Endothelial cell of umbilical vein (primary cell): ENCODE data around the gene DHX15. TPM values are rescaled to one million over a fixed set of nuclear protein-coding genes. Genes with fewer than 3 reads are reported as not detected.

Experiments
- BruUV-seq: library from RNA; stranded (reverse); fragments of 400-500 nt; replicated peaks from 2 replicates; lab custom pipeline; 2021; lab: Mats Ljungman, UMichigan
- CTCF ChIA-PET: fragments of 300-600, 350-600 bp; sonication (Branson Sonifier 250); formaldehyde crosslinking; loops from one replicate; lab custom pipeline; 2021; ENCODE audit warnings: antibody characterized with exemption, inconsistent platforms; lab: Charles Lee
- POLR2A ChIA-PET: fragments of 300-600, 350-600 bp; sonication (Branson Sonifier 250); formaldehyde crosslinking; loops from one replicate; lab custom pipeline; 2021; ENCODE audit warnings: antibody characterized with exemption, inconsistent platforms; lab: Charles Lee
- DNase-seq: peaks from one replicate; pipeline ENCODE4 v3.0.0-alpha.2; 2011; ENCODE audit warnings: low read depth, low spot score
- FAIRE-seq: peaks from 2 replicates; lab custom pipeline; 2011; peaks lifted over from hg19 to GRCh38; lab: Jason Lieb, UNC
- H2AFZ ChIP-seq: 2 replicates; pipeline ENCODE4 v1.6.0; 2012; ENCODE audit warnings: low read depth, low read length, control low read depth, inconsistent platforms
- H3K27ac ChIP-seq: 2 replicates; pipeline ENCODE4 v1.5.1; 2011; ENCODE audit warnings: low read depth, mild to moderate bottlenecking, control low read depth, low read length, moderate library complexity; ENCODE audit not compliant: insufficient read depth
- H3K27me3 ChIP-seq, 2 experiments: 2 replicates each; pipeline versions ENCODE4 v1.6.0 to v1.6.1; 2011; ENCODE audit warnings: low read length in 2 of 2, mixed read lengths in 1 of 2; ENCODE audit not compliant: control insufficient read depth in 2 of 2, insufficient read depth in 2 of 2
- H3K36me3 ChIP-seq, 2 experiments: 2 replicates in 1 of 2; 3 replicates in 1 of 2; pipeline ENCODE4 v1.5.1; 2011; ENCODE audit warnings: low read length in 2 of 2, mild to moderate bottlenecking in 1 of 2, moderate library complexity in 1 of 2; ENCODE audit not compliant: control insufficient read depth in 2 of 2, insufficient read depth in 2 of 2; ENCODE audit errors: extremely low read depth in 1 of 2
- H3K4me1 ChIP-seq: 3 replicates; pipeline ENCODE4 v1.5.1; 2011; ENCODE audit warnings: mild to moderate bottlenecking, low read length; ENCODE audit not compliant: control insufficient read depth, insufficient read depth; ENCODE audit errors: extremely low read depth
- H3K4me2 ChIP-seq: 2 replicates; pipeline ENCODE4 v1.6.1; 2011; ENCODE audit warnings: low read length, control low read depth, mixed read lengths; ENCODE audit not compliant: insufficient read depth
- H3K4me3 ChIP-seq, 3 experiments: fragments of 200-600 bp in 1 of 3; sonication (generic), shearing (Covaris generic) in 1 of 3; replicated peaks in 1 of 3; 2 replicates each; pipeline ENCODE4 v1.5.1; 2011 to 2016; ENCODE audit warnings: control low read depth in 3 of 3, low read length in 3 of 3, mild to moderate bottlenecking in 2 of 3, inconsistent platforms in 1 of 3, low read depth in 1 of 3, moderate library complexity in 1 of 3; ENCODE audit not compliant: insufficient read depth in 1 of 3
- H3K79me2 ChIP-seq: 2 replicates; pipeline ENCODE4 v1.6.0; 2012; ENCODE audit warnings: low read length, inconsistent platforms; ENCODE audit not compliant: control insufficient read depth, insufficient read depth
- H3K9ac ChIP-seq: replicated peaks from 2 replicates; pipeline ENCODE3; 2011; ENCODE audit warnings: low read length, control low read depth; ENCODE audit not compliant: insufficient read depth; ENCODE audit errors: extremely low read depth
- H3K9me1 ChIP-seq: replicated peaks from 3 replicates; pipeline ENCODE4 v1.6.0; 2011; ENCODE audit warnings: mild to moderate bottlenecking, low read length; ENCODE audit not compliant: control insufficient read depth, insufficient read depth; ENCODE audit errors: extremely low read depth
- H3K9me3 ChIP-seq: replicated peaks from 2 replicates; pipeline ENCODE4 v1.5.1; 2012; ENCODE audit warnings: low read length, inconsistent platforms; ENCODE audit not compliant: control insufficient read depth, insufficient read depth
- H4K20me1 ChIP-seq: replicated peaks from 2 replicates; pipeline ENCODE3; 2011; ENCODE audit warnings: mild to moderate bottlenecking, low read length; ENCODE audit not compliant: control insufficient read depth, insufficient read depth; ENCODE audit errors: extremely low read depth
- EZH2 ChIP-seq: IDR thresholded peaks from 2 replicates; pipeline ENCODE4 v1.6.1; 2012; ENCODE audit warnings: borderline replicate concordance, low read depth, mild to moderate bottlenecking, moderate library complexity, low read length, inconsistent platforms; ENCODE audit not compliant: severe bottlenecking
- FOS ChIP-seq: IDR thresholded peaks from 2 replicates; pipeline ENCODE4 v1.6.1; 2011; ENCODE audit warnings: mild to moderate bottlenecking, low read length, moderate library complexity, borderline replicate concordance; ENCODE audit not compliant: insufficient read depth
- GATA2 ChIP-seq: IDR thresholded peaks from 2 replicates; pipeline ENCODE4 v1.7.0; 2011; ENCODE audit warnings: low read depth, mild to moderate bottlenecking, moderate library complexity, mixed read lengths, low read length; ENCODE audit not compliant: insufficient read length, insufficient read depth
- JUN ChIP-seq: IDR thresholded peaks from 2 replicates; pipeline ENCODE4 v1.6.1; 2011; ENCODE audit warnings: borderline replicate concordance, low read depth; ENCODE audit not compliant: insufficient read length, insufficient read depth
- MYC ChIP-seq: IDR thresholded peaks from one replicate; pipeline ENCODE4 v1.6.1; 2011; ENCODE audit warnings: mild to moderate bottlenecking, low read depth, low read length
- POLR2A ChIP-seq: IDR thresholded peaks from 2 replicates; pipeline ENCODE4 v1.6.1; 2012; ENCODE audit warnings: low read depth, mild to moderate bottlenecking, control low read depth, low read length
- POLR2AphosphoS5 ChIP-seq: IDR thresholded peaks from 2 replicates; pipeline ENCODE4 v1.6.1; 2012; ENCODE audit warnings: low read depth, mild to moderate bottlenecking, control low read depth, low read length, moderate library complexity; ENCODE audit not compliant: insufficient read depth
- dilution Hi-C: fragments of 300-500 bp; cut with MboI; formaldehyde crosslinking; loops from one replicate; pipeline ENCODE4 v1.15.0; 2019; ENCODE audit warnings: low sequenced_read_pairs; ENCODE audit not compliant: extremely low pct_ligation_motif_present
- intact Hi-C: fragments of 100-400 bp; cut with micrococcal nuclease; formaldehyde crosslinking; loops from one replicate; pipeline ENCODE4 v1.10.0; 2022
- polyA plus RNA-seq, 4 experiments: library from polyadenylated mRNA; depleted of rRNA in 3 of 4; stranded (reverse) in 3 of 4; unstranded in 1 of 4; fragments of >200 nt; gene quantifications; 2 replicates each; pipeline versions ENCODE4 v1.2.1 to v1.2.3, GENCODE V29; 2011 to 2012; ENCODE audit warnings: missing spikeins in 1 of 4
- total RNA-seq: library from RNA; stranded (reverse); gene quantifications from 2 replicates; pipeline ENCODE4 v1.2.3, GENCODE V29; 2021
- TF ChIP-seq, protein P1 (sequence below): IDR thresholded peaks from 2 replicates; pipeline ENCODE4 v1.6.1; 2011; ENCODE audit not compliant: insufficient read depth, insufficient read length
- TF ChIP-seq, protein P2 (sequence below), 2 donors: IDR thresholded peaks; 1 replicate in 1 of 2; 2 replicates in 1 of 2; pipeline ENCODE4 v1.5.1; 2011; ENCODE audit warnings: low read length in 2 of 2, mild to moderate bottlenecking in 2 of 2, moderate library complexity in 2 of 2, control low read depth in 1 of 2, inconsistent platforms in 1 of 2, low read depth in 1 of 2; ENCODE audit not compliant: insufficient read depth in 1 of 2; ENCODE audit errors: extremely low read depth in 1 of 2

DHX15 gene
- total and polyA plus RNA-seq, 2 donors (not counting 3 experiments of a cell fraction or from before 2014, with no cell fraction given): 72.3 to 152 TPM

DNA sequence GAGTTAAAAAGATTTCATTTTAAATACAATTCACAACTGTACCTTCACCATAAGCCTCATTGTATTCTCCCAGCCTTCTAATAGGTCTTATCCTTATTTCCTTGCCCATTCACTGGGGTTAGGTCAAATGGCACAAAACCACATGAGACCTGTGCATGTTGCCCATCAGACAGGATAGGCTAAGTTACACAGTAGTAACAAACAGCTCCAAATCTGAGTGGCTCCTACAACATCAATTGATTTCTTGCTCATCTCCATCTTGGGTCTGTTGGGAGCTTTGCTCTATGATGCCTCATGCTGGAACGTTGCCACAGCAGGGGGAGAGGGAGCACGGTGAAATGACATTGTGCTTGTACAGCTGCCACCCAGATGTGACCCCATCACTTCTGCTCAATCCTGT lies 70.6 kb downstream of the DHX15 start:
- no TSS peak for BruUV-seq
- ChIA-PET POLR2A (no interaction called here), CTCF (interaction anchor here (0.7 to 2.7 kb wide), 6 partner anchors 14 to 466 kb away, joined by 3 to 12 read pairs (median 3); no protein-coding TSS in a partner anchor)
- no peaks in the 10 kb centered on the region for H4K20me1 ChIP-seq
- TF ChIP-seq POLR2A: no peak
- TF ChIP-seq JUN: no peak
- no peaks in the 10 kb centered on the region for H3K79me2 ChIP-seq
- FAIRE-seq (no peak), DNase-seq (no peak)
- no peaks in the 10 kb centered on the region for H3K9me3 ChIP-seq
- H3K27me3 ChIP-seq: no peaks in the 10 kb centered on the region
- H3K4me1 ChIP-seq: peaks cover 4% of the 10 kb centered on the region
- intact Hi-C loops (no loop called here), dilution Hi-C loops (no loop called here)
- H3K9me1 ChIP-seq: no peaks in the 10 kb centered on the region
- H3K4me3 ChIP-seq: no peak overlapping the region
- no peak overlapping the region for H3K9ac ChIP-seq
- no peak overlapping the region for H3K4me2 ChIP-seq
- peaks cover 0 to 4% of the 10 kb centered on the region in 2 experiments for H3K36me3 ChIP-seq
- H3K27ac ChIP-seq: no peak overlapping the region
- H2AFZ ChIP-seq: no peak overlapping the region

DNA sequence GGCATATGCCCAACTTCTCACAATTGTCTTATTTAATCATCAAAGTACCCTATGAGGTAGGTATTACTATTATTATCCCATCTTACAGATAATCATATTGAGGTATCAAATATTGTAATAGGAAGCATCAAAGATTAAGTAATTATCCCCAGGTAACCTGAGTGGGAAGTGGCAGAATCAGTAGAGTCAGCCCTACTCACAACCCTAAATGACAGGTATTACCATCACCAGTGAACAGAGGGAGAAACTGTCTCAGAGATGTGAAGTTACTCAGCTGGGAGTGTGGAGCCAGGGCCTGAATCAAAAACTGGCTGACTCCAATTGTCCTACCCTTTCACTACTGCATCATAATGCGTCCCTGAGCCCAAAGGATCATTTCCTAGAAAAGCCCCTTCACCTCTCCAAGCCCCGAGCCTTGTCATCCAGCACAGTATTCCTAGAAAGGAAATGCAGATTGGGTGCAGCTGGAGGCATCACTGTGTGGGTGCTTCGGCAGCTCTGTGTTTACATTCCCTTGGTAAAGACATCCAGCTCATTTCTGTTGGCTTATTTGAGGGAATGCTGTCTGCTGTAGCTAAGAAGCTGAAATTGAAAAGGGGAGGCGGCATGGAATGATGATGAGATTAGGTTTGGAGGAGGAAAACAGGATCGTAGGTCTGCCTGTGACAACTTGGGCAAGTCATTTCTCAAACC lies 72.8 kb downstream of the DHX15 start:
- intact Hi-C loops (no loop called here), dilution Hi-C loops (no loop called here)
- no peak overlapping the region for H3K27ac ChIP-seq
- peaks cover 0 to 4% of the 10 kb centered on the region in 2 experiments for H3K36me3 ChIP-seq
- no peaks in the 10 kb centered on the region for H3K9me1 ChIP-seq
- ChIA-PET POLR2A (no interaction called here), CTCF (interaction anchor here (0.9 to 1.3 kb wide), 2 partner anchors 13 to 40 kb away, joined by 3 to 5 read pairs; no protein-coding TSS in a partner anchor)
- TF ChIP-seq JUN (no peak), FOS (no peak), MYC (no peak), POLR2AphosphoS5 (no peak), GATA2 (no peak), EZH2 (no peak), POLR2A (no peak)
- TF ChIP-seq, protein P1, sequence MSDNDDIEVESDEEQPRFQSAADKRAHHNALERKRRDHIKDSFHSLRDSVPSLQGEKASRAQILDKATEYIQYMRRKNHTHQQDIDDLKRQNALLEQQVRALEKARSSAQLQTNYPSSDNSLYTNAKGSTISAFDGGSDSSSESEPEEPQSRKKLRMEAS: no peak
- TF ChIP-seq, protein P2, sequence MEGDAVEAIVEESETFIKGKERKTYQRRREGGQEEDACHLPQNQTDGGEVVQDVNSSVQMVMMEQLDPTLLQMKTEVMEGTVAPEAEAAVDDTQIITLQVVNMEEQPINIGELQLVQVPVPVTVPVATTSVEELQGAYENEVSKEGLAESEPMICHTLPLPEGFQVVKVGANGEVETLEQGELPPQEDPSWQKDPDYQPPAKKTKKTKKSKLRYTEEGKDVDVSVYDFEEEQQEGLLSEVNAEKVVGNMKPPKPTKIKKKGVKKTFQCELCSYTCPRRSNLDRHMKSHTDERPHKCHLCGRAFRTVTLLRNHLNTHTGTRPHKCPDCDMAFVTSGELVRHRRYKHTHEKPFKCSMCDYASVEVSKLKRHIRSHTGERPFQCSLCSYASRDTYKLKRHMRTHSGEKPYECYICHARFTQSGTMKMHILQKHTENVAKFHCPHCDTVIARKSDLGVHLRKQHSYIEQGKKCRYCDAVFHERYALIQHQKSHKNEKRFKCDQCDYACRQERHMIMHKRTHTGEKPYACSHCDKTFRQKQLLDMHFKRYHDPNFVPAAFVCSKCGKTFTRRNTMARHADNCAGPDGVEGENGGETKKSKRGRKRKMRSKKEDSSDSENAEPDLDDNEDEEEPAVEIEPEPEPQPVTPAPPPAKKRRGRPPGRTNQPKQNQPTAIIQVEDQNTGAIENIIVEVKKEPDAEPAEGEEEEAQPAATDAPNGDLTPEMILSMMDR (IDR thresholded peaks at IDR 0.05; ENCODE audit: extremely low read depth in 1 of 2, insufficient read depth in 1 of 2, low read depth in 1 of 2, low read length in 2 of 2): no peak
- no peak overlapping the region for H3K4me3 ChIP-seq
- H3K79me2 ChIP-seq: no peaks in the 10 kb centered on the region
- BruUV-seq: no TSS peak
- DNase-seq: no peak
- H3K4me1 ChIP-seq: peaks cover 4% of the 10 kb centered on the region
- H3K9ac ChIP-seq: no peak overlapping the region
- H3K27me3 ChIP-seq: no peaks in the 10 kb centered on the region
- no peak overlapping the region for H3K4me2 ChIP-seq
- H3K9me3 ChIP-seq: no peaks in the 10 kb centered on the region
- no peak for FAIRE-seq
- H4K20me1 ChIP-seq: no peaks in the 10 kb centered on the region
- no peak overlapping the region for H2AFZ ChIP-seq
